ENCODE results near the gene NAGPA.

The NAGPA gene

DNA sequence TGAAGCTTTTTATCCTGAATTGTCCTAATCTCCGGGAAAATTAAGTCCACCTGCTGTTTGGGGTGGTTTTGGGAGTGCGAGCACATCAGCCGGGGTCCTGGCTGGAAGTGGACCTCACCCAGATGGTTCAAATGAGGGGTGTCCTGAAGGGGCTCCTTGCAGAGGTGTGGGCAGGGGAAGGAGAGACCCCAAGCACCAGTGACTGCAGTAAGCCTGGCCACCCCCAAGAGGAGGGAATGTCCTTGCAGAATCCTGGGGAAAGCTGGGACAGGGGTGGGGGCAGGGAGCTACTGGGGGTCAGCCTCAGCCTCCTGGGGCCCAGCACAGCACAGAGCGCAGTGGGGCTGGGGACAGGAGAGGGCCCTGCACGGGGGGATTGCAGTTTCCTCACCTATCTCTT lies 29.4 kb downstream of the NAGPA start:
- no peak for DNase-seq

DNA sequence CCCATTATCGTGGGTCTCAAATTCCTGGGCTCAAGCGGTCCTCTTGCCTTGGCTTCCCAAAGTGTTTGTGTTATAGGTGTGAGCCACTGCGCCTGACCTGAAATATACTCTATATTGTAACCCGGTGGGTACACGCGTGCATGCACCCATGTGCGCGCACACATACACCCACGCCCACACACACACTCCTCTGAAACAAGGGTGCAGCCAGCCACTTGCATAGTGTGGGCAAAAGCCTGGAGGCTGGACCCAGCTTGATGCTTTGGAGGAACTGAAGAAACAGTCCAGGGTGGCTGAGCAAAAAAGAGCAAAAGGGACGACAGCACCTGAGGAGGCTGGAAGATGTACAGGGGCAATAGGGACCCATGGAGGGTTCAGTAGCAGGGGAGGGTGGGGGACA lies 29.9 kb downstream of the NAGPA start:
- no peak for DNase-seq

DNA sequence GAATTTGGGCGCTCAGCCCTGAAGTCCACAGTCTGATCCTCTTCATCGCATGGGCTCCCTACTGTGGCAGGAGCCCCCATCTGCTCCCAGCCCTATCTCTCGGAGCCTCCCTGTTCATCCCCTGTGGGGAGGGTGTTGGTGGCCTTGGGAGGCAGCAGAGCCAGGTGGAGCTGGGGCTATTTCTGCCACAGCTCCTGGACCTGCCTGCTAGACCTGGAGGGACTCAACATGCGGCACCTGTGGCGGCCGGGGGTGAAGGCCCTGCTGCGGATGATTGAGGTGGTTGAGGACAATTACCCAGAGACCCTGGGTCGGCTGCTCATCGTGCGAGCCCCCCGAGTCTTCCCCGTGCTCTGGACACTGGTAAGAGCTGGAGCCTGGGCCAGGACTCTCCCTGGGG lies 30.5 kb downstream of the NAGPA start:
- DNase-seq: no peak

DNA sequence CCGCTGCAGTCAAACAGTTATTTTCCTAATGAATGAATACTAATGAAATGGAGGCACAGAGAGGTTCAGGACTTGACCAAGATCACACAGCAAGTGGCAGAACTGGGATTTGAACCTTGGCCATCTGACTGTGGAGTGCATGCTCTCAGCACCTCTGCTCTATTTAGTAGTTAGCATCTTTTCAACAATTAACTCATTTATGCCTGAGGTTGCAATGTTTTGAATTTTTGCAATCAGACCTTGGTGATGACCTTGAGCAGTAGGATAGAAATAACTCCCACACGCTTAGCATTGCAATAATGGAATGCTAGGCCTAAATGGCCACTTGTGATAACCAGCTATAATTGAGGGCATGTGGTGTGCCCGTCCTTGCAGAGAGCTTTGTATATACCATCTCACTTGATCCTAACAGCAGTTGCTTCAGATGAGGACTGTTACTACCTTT lies 31.0 kb downstream of the NAGPA start:
- DNase-seq: no peak

DNA sequence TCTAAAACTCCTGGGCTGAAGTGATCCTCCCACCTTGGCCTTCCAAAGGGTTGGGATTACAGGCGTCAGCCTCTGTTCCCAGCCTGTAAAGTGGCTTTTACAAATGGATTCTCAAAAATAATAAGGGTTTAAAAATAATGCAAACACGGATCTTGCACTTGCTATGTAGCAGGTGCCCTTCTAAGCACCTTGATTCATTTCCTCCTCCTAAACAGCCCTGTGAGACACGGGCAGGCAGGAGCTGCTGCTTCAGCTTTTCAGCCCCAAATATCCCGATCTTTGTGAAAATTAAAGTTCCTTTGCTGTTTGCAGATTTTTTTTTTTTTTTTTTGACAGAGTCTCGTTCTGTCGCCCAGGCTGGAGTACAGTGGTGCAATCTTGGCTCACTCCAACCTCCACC lies 31.7 kb downstream of the NAGPA start:
- no peak for DNase-seq

DNA sequence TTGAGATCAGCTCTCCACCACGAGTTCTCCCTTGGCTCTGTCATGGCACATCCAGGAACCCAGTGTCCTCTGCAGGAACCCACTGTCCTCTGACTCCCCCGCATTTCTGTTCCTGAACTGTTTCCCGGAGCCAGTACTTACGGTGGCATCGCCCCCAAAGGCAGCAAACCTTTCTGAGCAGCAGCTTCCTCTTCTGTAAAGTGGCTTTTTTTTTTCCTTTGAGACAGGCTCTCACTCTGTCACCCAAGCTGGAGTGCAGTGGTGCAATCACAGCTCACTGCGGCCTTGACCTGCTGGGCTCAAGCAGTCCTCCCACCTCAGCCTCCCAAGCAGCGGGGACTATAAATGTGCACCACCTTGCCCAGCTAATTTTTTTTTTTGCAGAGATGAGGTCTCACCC lies 32.2 kb downstream of the NAGPA start:
- peak in 15 of 58 donors; percentile 7 to 68 (median 38) for DNase-seq

DNA sequence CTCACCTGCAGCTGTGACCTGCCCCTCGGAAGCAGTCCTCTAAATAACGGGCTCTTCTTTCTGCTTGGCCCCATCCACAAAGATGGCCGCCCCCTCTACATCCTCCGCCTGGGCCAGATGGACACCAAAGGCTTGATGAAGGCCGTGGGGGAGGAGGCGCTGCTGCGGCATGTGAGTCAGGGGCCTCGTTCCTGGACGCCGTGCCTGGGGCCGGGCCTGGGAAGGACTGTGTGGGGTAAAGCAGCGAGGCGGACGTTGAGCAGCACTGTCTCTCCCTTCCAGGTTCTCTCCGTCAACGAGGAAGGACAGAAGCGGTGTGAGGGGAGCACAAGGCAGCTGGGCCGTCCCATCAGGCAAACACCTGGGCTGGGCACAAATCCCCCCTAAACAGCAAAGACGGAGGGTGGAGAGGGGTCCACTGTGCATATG lies 33.1 kb downstream of the NAGPA start:
- no peak for DNase-seq

DNA sequence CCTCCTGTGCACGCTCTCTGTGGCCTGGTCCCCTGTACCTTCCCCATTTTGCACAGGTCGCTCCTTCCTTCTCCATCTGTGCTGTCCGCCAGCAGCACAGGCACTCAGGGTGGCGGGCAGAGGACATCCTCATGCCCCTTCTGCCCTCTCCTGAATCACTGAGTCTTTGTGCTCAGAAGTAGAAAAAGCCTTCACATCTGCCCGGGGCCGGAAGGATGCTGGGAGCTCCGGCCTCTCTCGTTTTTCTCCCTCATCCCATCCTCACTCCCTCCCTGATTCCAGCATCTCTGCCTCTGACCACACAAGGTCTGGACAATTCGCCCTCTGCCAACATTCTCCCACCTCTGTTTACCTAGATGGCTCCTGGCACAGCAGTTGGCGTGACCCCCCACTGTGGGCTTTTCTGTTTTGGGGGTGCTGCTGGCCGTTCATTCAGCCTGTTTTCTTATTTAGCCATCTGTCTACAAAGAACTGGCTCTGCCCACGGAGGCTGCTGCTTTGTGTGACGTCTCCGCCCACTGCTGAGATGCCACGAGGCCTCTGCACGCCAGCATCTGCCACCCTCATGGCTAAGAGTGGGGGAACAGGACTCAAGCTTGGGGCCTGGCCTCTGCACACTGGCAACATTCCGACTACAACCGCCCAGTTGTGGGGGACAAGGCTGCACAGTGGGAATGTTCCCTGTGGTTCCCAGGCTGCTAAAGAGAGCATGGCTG lies 38.9 kb downstream of the NAGPA start:
- peak in 52 of 58 donors; percentile 26 to 81 (median 64) for DNase-seq

DNA sequence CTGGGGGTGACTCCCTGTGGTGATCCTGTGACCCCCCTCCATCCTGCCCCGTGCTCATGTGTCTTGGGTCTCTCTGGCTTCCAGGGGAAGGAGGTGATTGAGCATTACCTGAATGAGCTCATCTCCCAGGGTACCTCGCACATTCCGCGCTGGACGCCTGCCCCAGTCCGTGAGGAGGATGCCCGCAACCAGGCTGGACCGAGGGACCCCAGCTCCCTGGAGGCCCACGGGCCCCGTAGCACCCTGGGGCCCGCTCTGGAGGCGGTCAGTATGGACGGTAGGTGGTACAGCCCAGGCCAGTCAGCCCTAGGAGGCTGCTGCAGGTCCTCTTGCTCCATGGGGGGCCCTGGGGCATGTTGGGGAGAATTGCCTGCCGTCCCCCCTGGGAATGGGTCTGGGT lies 42.0 kb downstream of the NAGPA start:
- no peak for DNase-seq

DNA sequence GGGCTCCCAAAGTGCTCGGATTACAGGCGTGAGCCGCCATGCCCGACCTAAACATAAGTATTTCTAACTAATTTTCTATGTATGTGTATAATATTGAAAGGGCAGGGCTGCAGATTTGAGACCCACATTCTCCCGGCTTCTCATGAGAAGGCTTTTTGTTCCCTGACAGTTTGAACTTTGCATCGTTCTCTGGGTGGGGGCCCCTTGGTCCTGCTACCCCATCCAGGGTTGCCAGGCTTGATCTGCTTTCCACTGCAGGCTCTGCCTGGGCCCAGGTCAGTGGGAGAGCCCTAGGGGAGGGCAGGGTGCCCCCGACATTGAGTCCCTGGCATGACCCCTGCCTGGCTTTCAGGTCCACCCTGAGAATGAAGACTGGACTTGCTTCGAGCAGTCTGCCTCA lies 43.3 kb downstream of the NAGPA start:
- no peak for DNase-seq

DNA sequence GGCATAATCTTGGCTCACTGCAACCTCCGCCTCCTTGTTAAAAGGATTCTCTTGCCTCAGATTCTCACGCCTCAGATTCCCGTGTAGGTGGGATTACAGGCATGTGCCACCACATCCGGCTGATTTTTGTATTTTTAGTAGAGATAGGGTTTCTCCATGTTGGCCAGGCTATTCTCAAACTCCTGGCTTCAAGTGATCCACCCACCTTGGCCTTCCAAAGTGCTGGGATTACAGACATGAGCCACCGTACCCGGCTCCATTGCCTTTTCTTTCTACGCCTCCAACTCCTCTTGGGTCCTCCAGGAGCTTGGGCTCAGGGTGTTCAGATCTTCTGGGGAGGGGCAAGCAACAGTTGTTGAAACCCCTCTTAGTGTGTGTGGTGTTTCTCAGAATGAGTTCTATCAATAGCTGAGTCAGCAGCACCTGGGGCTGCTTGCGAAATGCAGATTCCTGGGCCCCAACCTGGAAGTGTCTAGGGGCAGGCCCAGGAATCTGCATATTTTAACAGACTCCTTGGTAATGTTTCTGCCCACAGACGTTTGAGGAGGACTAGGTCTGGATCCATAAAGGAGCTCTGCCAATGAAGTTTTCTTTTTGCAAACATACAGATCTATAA lies 44.2 kb downstream of the NAGPA start:
- DNase-seq: no peak

DNA sequence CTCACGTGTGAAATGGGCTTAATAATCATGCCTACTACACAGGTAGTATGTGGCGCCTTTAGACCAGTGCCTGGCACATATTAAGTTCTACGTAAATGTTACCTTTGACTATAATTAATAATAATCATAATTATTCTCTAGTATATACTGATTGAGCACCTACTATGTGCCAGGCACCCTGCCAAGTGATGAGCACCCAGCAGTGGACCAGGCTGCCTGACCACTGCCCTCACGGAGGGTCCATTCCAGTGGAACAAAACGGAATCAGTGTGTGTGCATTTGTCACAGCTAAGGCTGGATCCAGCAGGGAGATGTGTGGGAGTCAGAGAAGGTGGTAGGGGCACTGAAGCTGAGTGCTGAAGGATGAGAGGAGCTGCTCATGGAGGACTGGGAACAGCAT lies 45.1 kb downstream of the NAGPA start:
- DNase-seq: no peak

DNA sequence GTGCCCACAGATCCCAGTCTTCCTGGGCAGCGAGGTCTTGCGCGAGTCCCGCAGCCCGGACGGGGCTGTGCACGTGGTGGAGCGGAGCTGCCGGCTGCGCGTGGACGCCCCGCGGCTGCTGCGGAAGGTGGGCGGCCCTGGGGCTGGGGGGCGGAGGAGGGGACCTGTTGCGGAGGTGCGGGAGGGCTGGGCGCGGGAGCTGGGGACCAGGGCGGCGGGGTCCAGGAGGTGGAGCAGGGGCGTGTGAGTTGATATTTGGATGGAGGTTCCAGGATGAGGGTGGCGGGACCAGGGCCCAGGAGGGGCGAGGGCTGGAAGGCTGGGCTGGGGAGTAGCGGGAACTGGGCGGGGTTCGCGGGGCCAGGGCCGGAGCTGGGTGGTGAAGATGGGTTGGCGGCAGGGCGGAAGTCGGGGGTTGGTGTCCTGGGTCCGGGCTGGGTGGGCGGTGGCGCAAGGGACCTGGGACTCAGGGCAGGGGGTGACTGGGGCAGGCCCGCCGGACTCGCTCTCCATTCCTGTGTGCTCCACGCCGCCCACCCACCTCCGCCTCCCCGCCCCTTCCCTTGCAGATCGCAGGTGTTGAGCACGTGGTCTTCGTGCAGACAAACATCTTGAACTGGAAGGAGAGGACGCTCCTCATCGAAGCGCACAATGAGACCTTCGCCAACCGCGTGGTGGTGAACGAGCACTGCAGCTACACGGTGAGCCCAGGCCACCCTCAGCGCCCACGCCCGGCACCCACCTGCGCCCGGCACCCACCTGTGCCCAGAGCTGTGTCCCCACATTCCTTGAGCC lies 46.0 kb downstream of the NAGPA start:
- DNase-seq: no peak

DNA sequence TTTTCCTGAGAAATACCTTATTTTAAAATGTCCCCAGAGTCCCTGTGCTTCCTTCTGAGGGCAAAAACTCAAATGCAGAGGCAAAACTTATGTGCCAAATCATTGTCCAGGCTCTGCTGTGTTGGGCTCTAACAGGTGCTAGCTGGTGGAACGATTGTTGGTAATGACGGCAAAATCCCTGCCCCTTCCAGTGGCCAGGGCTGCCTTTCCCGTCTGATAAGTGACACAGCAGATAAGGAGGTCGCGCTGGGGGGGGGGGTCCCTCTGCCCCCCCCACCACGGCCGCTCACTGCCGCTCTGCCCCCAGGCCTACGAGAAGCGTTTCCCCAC lies 46.5 kb downstream of the NAGPA start:
- DNase-seq: no peak

DNA sequence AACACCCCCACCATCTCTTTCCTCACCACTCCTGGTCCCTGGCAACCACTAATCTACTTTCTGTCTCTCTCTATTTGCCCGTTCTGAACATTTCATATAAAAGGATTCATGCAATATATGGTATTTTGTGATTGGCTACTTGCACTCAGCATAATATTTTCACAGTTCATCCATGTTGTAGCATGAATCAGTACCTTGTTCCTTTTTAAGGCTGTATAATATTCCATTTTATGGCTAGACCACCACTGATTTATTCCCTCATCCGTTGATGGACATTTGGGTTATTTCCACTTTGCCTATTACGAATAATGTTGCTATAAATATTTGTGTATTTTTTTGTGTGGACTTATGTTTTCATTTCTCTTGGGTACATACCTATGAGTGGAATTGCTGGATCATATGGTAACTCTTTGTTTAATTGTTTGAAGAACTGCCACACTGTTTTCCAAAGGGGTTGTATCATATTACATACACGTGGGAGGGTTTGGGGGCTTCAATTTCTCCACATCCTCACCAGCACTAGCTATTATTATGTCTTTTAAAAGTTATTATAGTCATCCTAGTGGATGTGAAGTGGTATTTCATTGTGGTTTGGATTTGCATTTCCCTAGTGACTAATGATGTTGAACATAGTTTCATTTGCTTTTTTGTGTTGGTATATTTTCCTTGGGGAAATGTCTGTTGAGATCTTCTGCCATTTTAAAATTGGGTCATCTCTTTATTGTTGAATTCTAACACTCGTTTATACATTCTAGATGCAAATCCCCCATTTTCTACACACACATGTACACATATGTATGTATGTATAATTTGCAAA lies 49.4 kb downstream of the NAGPA start:
- DNase-seq: no peak

DNA sequence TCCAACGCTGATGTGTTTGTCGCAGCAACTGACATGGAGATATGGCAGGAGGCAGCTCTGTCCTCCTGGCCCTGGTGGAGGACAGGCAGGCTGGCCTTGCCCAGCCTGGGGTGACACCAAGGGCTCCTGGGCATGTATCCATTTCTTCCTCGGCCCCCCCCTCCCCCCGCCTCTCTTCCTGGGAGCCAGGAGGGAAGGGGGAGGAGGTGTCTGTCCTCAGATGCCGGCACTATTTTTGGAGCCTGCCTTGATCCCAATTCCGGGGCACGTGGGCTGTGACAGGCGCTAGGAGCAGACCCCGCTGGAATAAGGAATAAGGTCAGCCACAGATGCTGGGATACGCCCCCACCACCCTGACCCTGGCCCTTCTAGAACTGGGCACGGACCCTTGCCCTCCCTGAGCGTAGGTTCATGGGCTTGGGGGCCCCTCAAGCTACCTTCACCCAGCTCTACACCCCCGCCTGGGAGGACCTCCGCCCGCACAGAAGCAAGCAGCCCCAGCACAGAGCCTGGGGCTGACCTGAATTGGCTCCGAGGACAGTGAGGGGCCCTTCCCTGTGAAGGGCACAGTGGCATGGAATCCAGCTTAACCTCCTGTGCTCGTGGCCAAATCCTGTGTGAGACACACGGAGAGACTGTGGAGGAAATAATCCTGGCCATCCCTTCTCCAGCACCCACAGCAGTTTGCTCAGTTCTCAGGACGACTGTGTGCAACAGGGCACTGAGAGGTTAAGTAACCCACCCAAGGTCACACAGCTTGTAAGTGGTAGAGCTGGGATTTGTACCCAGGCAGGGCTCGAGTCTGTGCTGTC lies 51.5 kb downstream of the NAGPA start:
- DNase-seq: peak in 11 of 58 donors; percentile 29 to 67 (median 40)

DNA sequence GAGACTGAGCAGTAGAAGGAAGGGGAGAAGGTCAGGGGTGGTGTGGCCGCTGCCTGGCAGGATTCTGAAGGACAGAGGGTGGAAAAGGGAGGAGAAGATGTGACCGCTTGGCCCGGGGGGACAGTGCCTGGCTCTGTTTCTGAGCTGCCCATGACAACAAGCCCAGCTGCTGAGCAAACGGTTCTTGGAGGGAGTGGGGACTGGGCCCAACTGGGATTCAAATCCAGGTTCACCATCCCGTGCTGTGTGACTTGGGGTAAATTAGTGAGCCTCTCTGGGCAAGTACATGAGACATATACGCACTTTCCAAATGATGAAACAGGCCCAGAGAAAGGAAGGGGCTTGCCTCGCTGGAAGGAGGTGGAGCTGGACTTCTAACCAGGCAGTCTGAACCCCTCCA lies 52.3 kb downstream of the NAGPA start:
- DNase-seq: peak in 4 of 58 donors; percentile 19 to 50 (median 34)

DNA sequence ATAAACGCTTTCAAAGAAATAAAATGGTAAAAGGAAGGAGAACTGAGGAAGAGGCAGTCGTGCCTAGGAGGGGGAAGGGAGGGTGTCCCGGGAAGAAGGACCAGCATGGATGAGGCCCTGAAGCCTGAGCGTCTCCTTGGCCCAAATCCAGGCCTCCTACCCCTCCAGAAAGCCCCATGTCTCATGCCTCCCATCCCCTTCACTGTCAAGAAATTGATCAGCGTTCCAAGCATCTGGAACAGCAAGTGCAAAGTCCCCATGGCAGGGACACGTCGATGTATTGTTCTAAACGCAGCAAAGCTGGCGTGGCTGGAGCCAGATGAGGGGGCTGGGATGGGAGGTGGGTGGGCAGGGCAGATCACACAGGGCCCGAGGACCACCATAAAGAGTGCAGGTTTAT lies 53.0 kb downstream of the NAGPA start:
- DNase-seq: no peak

DNA sequence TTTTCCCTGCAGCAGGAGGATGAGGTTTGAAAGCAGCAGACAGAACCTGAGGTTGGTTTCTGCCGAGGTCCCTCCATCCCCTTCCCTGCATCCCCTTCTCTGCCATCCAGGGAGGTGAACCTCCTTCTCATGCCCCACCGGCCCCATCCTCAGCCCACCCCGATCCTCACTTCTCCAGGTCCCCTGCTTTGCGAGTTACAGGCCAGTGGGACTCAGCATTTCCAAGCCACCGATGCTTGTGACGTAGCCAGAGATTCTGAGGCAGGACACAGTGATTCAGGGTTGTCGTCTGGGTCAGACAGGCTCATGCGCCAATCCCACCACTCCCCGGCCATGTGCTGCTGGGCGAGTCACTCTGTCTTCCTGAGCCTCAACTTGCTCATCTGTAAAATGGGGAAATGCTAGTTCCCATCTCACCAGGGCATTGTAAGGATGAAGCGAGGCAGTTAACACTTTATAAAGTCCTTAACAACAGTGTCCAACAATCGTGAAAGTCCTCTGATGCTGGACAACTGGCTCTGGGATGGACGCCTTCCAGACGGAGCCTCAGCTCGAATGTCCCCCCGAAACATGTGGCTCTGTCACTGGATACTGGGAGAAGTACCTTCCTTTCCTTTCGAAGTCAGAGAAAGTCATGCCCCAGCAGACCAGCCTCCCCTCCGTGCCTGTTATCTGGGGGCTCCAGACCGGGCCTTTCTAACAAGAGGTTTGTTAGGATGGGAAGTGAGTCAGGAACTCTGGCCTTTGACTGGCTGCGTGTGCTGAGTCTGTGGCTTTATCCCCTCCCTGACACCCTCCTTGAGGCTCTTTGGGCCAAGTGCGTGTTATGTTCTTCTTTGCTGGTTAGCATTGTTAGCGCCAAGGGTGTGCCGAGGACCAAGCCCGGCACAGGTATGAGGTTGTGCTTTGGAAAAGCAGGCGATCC lies 53.7 kb downstream of the NAGPA start:
- no peak for DNase-seq

DNA sequence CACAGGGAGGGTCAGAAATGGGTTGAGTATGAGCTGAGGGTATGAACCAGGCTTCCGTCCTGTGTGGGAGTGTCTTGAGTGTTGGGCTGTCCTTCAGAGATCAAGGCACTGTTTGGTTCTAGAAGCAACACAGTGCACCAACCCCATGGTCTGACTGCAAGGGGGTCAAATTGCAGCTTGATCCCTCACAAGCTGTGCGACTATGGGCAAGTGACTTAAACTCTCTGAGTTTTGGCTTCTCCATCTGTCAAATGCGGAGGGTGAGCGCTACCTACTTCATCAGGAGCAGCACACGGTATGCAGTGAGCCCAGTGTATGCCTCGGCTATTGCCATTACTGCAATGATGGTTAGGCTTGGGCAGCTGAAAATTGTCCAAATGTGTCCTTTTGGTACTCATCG lies 54.6 kb downstream of the NAGPA start:
- no peak for DNase-seq

Measured in anterior cingulate cortex (tissue), 58 donors.